Panc1 (cell line): Measurements from ENCODE around the gene RMND5A. TPM values are rescaled to one million over a fixed set of nuclear protein-coding genes. Genes with fewer than 3 reads are reported as not detected.

Source experiments
- ATAC-seq: fragments of 200-7000 bp; cut with Tn5 transposase; 2 replicates; pipeline ENCODE4 v1.9.1; 2020; ENCODE audit warnings: mild to moderate bottlenecking, moderate library complexity
- BruUV-seq: library from RNA; stranded (reverse); fragments of 400-500 nt; replicated peaks from 2 replicates; lab custom pipeline; 2021; lab: Mats Ljungman, UMichigan
- CTCF ChIA-PET: fragments of 300-600 bp; sonication (Branson Sonifier 250); formaldehyde crosslinking; loops from one replicate; lab custom pipeline; 2022; ENCODE audit warnings: antibody characterized with exemption; lab: Charles Lee
- POLR2A ChIA-PET: fragments of 300-600 bp; sonication (Branson Sonifier 250); formaldehyde crosslinking; loops from one replicate; lab custom pipeline; 2022; ENCODE audit warnings: antibody characterized with exemption; lab: Charles Lee
- DNase-seq: peaks from one replicate; pipeline ENCODE4 v3.0.0-alpha.2; 2010; ENCODE audit warnings: low read depth, low spot score
- H3K27ac ChIP-seq: 2 replicates; pipeline ENCODE4 v1.5.1; 2011; ENCODE audit warnings: mild to moderate bottlenecking, low read length, inconsistent platforms
- H3K27me3 ChIP-seq: fragments of 200-500 bp; sonication (Bioruptor generic); 2 replicates; pipeline ENCODE4 v1.6.0; 2014; ENCODE audit warnings: low read length, inconsistent platforms; ENCODE audit not compliant: control insufficient read depth, insufficient read depth
- H3K36me3 ChIP-seq: fragments of 200-500 bp; sonication (Bioruptor generic); 2 replicates; pipeline ENCODE4 v1.5.1; 2014; ENCODE audit warnings: inconsistent platforms, mild to moderate bottlenecking, low read length, moderate library complexity; ENCODE audit not compliant: control insufficient read depth, insufficient read depth
- H3K4me1 ChIP-seq: 2 replicates; pipeline ENCODE4 v1.5.1; 2011; ENCODE audit warnings: inconsistent platforms, mild to moderate bottlenecking, low read length, moderate library complexity; ENCODE audit not compliant: control insufficient read depth, insufficient read depth
- H3K4me3 ChIP-seq, 2 experiments: 2 replicates each; pipeline ENCODE4 v1.5.1; 2011 to 2012; ENCODE audit warnings: low read depth in 2 of 2, low read length in 2 of 2, mild to moderate bottlenecking in 2 of 2, inconsistent platforms in 1 of 2, moderate library complexity in 1 of 2
- H3K9me3 ChIP-seq: fragments of 200-500 bp; sonication (Bioruptor generic); 2 replicates; pipeline ENCODE4 v1.5.1; 2014; ENCODE audit warnings: low read depth, mild to moderate bottlenecking, inconsistent platforms, low read length, moderate library complexity; ENCODE audit not compliant: control insufficient read depth, insufficient read depth
- CTCF ChIP-seq: fragments of 450-650 bp; IDR thresholded peaks from 2 replicates; pipeline ENCODE4 v1.5.1; 2017; ENCODE audit warnings: mild to moderate bottlenecking
- POLR2AphosphoS5 ChIP-seq: IDR thresholded peaks from 2 replicates; pipeline ENCODE4 v1.6.1; 2012; ENCODE audit warnings: mild to moderate bottlenecking, low read depth, low read length, moderate library complexity
- REST ChIP-seq, 2 experiments: IDR thresholded peaks; 2 replicates each; pipeline ENCODE4 v1.6.1; 2011 to 2012; ENCODE audit warnings: low read depth in 2 of 2, control low read depth in 1 of 2, low read length in 1 of 2, mild to moderate bottlenecking in 1 of 2, moderate library complexity in 1 of 2; ENCODE audit not compliant: insufficient read depth in 1 of 2
- SIN3A ChIP-seq: IDR thresholded peaks from 2 replicates; pipeline ENCODE4 v1.6.1; 2012; ENCODE audit warnings: low read depth, mild to moderate bottlenecking, low read length, moderate library complexity, borderline replicate concordance; ENCODE audit not compliant: insufficient read depth
- TCF7L2 ChIP-seq: IDR thresholded peaks from 2 replicates; pipeline ENCODE4 v1.6.1; 2011; ENCODE audit warnings: mild to moderate bottlenecking, low read depth, low read length, inconsistent platforms
- in situ Hi-C: cut with HindIII; loops from 2 replicates; pipeline ENCODE4 v1.10.0; 2016; ENCODE audit warnings: low sequenced_read_pairs, low pct_unique_long_range_greater_than_20kb
- intact Hi-C: fragments of 100-400 bp; cut with micrococcal nuclease; formaldehyde crosslinking; loops from one replicate; pipeline ENCODE4 v1.10.0; 2022; ENCODE audit not compliant: unreplicated experiment
- total RNA-seq: library from RNA; stranded (reverse); gene quantifications from one replicate; pipeline ENCODE4 v1.2.1, GENCODE V29; 2021; ENCODE audit not compliant: unreplicated experiment

The RMND5A gene
- total RNA-seq, 1 experiment from 2014 or later, result 42.8 TPM

- DNase-seq (no peak), ATAC-seq (no peak)
- BruUV-seq, result no TSS peak
- Histone ChIP-seq H3K4me1 (no peaks in the 10 kb centered on the region), H3K27me3 (no peaks in the 10 kb centered on the region), H3K27ac (no peak overlapping the region), H3K9me3 (peaks cover 6% of the 10 kb centered on the region; the same call in 1 of the 2 replicates), H3K36me3 (no peaks in the 10 kb centered on the region), H3K4me3 (no peak overlapping the region)
- ChIA-PET CTCF (no interaction called here), POLR2A (no interaction called here)
- in situ Hi-C loops, result no loop called here
- intact Hi-C loops, result no loop called here
- TF ChIP-seq REST (IDR thresholded peaks at IDR 0.05; ENCODE audit: insufficient read depth in 1 of 2, low read depth in 2 of 2, low read length in 1 of 2), result no peak
- TF ChIP-seq CTCF, result no peak
- no peak for TF ChIP-seq SIN3A
- no peak for TF ChIP-seq TCF7L2
- TF ChIP-seq POLR2AphosphoS5, result no peak
Observed at GRCh38 chr2:86821842-86822241, 101.8 kb downstream of the RMND5A start.

GRCh38 chr2:86822668-86823345, 102.7 kb downstream of the RMND5A start:
- no peaks in the 10 kb centered on the region for H3K4me1 ChIP-seq
- no peaks in the 10 kb centered on the region for H3K27me3 ChIP-seq
- TF ChIP-seq SIN3A, result no peak
- no peak for TF ChIP-seq CTCF
- no peak for TF ChIP-seq TCF7L2
- no peak for TF ChIP-seq REST (IDR thresholded peaks at IDR 0.05; ENCODE audit: insufficient read depth in 1 of 2, low read depth in 2 of 2, low read length in 1 of 2)
- TF ChIP-seq POLR2AphosphoS5, result no peak
- in situ Hi-C loops, result no loop called here
- ChIA-PET CTCF (no interaction called here), POLR2A (no interaction called here)
- H3K27ac ChIP-seq, result no peak overlapping the region
- no TSS peak for BruUV-seq
- ATAC-seq (no peak), DNase-seq (no peak)
- H3K36me3 ChIP-seq, result no peaks in the 10 kb centered on the region
- peaks cover 6% of the 10 kb centered on the region; the same call in 1 of the 2 replicates for H3K9me3 ChIP-seq
- H3K4me3 ChIP-seq, result no peak overlapping the region
- intact Hi-C loops, result no loop called here
